GM21825 (cell line): Measurements from ENCODE around the gene ABCB7.
"Not testable (repeated sequence)": the region's sequence is repeated elsewhere in the genome, so short reads cannot be mapped to it uniquely, and the experiment has no call there.

Experiments
- ATAC-seq: cut with Tn5 transposase; IDR thresholded peaks from one replicate; pipeline ENCODE4 v1.9.1; 2021; ENCODE audit warnings: mild to moderate bottlenecking, moderate library complexity; ENCODE audit not compliant: unreplicated experiment

Gene ABCB7

DNA sequence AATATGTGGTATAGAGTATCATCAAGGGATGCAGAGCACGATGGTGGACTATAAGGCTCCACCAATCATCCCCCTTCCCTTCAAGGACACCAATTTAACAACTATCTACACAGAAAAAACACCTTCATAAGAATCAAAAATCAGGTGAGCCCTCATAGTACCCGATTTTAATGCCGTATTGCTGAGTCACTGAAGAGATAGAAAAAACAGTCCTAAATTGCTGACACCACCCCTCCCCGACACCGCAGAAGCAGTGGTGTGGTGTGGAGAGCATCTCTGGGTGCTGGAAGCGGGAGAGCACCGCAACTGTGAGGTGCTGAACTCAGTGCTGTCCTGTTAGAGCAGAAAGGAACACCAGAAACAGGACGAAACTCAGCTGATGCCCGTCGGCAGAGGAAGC, 49.3 kb downstream of the ABCB7 start:
- ATAC-seq, result no peak

DNA sequence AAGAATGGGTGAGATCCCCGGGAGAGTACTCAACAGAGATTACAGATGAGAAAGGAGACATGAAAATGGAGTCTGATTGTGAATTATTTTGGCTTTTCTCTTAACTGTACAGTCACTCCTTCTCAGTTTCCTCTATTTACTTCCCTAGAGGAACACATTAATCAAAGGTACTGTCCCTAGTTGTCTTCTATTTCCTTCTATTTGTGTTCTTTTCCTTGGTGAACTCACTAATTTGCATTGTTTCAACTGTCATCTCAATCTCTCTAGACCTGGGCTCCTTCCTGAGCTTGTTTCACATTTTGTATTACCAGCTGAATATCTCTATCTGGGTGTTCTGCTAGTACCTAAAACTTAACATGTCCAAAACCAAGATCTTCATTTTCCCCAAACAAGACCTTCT, 59.8 kb downstream of the ABCB7 start:
- ATAC-seq, result no peak

DNA sequence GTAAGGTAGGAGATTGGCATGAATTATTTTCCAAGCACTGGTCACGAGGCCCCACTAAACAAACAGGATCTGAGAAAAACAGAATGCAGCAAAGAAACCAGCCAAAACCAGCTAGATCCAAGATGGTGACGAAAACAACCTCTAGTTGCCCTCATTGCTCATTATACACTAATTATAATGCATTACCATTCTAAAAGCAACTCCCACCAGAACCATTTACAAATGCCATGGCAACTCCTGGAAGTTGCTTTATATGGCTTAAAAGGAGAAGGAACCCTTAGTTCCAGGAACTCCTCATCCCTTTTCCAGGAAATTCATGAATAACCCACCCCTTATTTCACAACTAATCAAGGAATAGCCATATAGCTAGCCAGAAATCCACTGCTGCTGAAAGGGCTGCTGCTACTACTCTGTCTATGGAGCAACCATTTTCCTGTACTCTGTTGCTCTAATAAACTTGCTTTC, 69.3 kb downstream of the ABCB7 start:
- ATAC-seq, result no peak

DNA sequence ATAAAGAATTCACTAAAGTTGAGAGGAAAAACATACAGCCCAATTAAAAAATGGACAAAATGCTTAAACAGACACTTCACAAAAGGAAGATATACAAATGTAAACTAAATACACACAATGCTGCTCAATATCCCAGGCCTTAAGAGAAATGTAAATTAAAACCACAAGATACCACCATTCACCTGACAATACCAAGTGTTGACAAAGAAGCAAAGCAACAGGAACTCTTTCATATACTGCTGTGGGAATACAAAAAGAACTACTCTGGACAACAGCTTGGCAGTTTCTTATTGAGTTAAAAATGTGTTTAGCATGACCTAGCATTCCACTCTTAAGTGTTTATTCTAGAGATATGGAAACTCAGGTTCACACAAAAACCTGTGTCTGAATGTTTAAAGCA, 71.3 kb downstream of the ABCB7 start:
- no peak for ATAC-seq

DNA sequence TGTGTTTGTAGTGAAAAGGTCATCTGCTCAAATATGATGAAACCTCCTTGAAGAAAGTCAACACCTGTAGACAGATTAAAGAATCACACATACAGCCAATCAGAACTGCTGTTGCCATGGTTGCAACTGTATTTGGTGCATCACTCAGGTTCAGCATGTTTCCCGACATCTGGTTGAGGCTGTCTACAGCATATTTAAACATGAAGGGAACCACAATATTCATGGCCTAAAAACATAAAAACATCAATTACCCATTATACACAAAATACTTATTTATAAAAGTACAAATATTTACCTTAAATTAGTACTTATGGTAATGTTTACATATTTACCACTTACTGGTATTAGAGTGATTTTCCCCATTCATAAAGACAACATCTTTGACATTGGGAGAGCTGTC, 79.7 kb downstream of the ABCB7 start:
- no peak for ATAC-seq

DNA sequence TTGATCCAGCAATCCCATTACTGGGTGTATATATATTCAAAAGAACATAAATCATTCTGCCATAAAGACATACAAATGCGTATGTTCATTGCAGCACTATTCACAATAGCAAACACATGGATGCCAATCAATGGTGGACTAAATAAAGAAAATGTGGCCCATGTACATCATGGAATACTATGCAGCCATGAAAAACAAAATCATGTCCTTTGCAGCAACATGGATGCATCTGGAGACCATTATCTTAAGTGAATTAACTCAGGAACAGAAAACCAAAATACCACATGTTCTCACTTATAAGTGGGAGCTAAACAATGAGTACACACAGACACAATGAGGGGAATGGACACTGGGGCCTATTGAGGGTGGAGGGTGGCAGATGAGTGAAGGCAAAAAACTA, 81.6 kb downstream of the ABCB7 start:
- no peak for ATAC-seq

DNA sequence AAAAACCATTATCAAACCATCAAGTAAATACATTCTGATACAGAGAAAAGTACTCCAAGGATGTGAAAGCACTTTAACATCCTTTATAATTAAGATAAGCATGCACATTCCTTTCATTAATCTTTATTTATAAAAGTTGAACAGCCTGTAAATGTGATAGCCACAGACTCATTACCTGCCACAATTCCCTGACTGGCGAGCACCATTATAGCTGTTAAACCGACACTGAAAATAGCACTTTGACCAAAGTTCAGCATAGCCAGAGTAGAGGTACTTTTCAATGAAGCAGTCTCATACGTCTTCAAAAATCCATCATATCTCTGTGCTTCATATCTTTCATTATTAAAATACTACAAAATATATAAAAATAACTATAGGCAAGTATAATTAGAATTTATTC, 84.7 kb downstream of the ABCB7 start:
- no peak for ATAC-seq

DNA sequence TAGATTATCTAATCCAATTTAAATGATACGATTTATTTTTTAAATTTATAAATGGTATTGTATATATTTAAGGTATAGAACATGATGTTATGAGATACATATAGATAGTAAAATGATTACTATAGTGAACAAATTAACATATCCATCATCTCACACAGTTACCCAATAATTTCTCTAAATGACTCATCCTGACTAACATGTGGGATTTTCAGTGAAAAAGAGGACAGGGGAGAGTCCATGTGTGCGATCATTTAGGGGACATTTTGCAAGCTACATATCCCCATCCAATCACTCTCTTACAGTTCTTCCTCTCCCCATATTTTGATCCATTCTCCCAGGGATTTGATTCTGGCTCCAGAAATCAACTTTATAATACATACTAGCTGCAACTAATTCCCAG, 88.2 kb downstream of the ABCB7 start:
- ATAC-seq, result no peak

DNA sequence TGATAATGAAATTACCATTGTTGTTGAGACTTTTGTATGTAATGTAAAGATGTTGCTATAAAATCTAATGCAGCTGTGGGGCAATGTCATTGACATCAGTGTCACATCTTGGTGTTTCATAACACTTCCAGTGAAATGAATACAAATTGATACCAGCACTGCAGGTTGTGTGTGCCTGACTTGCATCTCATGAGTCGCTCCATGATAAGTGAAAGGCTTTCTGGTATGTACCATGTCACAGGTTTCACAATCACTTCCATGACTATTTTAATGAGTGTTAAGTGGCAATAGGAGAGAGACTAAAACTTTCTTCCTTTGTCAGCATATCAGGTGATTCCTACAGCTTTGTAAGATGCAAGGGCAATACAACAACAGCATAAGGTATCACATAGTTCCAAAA, 94.4 kb downstream of the ABCB7 start:
- no peak for ATAC-seq

DNA sequence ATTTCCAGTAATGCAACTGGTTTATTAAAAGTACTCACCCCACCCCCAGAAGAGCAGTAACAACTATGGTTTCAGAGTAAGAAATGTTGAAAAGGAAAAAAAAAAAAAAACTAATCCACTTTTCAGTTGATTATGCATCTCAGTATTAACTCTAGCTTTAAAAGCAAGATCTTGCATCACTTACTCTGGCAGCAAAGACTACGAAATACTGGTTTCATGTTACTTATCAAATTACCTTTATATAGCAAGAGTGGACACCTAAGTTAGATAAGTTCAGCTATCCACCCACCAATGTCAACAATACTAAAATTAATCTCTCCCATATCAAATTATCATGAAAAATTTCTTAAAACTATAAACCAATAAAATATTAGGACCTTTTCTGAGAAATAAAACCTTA, 105.0 kb downstream of the ABCB7 start:
- ATAC-seq, result no peak

DNA sequence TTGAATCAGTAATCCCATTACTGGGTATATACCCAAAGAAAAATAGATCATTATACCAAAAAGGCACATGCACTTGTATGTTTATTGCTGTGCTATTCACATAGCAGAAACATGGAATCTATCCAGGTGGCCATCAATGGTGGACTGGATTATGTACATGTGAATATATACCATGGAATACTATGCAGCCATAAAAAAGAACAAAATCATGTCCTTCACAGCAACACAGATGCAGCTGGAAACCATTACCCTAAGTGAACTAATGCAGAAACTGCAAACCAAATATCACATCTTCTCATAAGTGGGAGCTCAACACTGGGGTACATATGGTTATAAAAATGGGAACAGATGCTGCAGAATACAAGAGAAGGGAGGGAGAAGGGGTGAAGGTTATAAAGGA, 110.7 kb downstream of the ABCB7 start:
- ATAC-seq, result no peak

DNA sequence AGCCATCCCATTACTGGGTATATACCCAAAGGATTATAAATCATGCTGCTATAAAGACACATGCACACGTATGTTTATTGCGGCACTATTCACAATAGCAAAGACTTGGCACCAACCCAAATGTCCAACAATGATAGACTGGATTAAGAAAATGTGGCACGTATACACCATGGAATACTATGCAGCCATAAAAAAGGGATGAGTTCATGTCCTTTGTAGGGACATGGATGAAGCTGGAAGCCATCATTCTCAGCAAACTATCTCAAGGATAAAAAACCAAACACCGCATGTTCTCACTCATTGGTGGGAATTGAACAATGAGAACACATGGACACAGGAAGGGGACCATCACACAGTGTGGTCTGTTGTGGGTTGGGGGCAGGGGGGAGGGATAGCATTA, 111.9 kb downstream of the ABCB7 start:
- not testable (repeated sequence) for ATAC-seq

DNA sequence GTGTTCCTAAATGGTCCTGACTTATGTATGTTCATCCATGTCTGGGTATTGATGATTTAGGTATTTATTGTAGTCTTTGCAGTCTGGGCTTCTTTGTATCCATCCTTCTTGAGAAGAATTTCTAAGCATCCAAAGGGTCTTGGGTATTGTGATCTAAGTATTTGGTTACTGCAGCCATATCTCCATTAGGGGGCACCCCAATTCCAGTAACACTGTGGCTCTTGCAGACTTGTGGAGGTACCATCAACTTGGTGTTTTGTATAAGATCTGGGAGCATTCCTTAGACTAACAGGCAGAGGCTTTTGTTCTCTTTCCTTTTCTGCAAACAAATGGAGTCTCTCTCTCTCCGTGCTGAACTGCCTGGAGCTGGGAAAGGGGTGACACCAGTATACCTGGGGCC, 117.2 kb downstream of the ABCB7 start:
- ATAC-seq, result no peak
